NCI-H460 (cell line): Measurements from ENCODE around the gene GABRB2. TPM values are rescaled to one million over a fixed set of nuclear protein-coding genes. Genes with fewer than 3 reads are reported as not detected.
A peak's percentile ranks its signal among the peaks of the same experiment; 100 is the strongest.
"Not testable (repeated sequence)": the region's sequence is repeated elsewhere in the genome, so short reads cannot be mapped to it uniquely, and the experiment has no call there.

Experiments used
- DNase-seq: peaks from one replicate; pipeline ENCODE4 v3.0.0-alpha.2; 2016; ENCODE audit warnings: low read depth; ENCODE audit errors: extremely low read depth
- polyA plus RNA-seq: library from polyadenylated mRNA; depleted of rRNA; stranded (reverse); fragments of >200 nt; gene quantifications from 2 replicates; pipeline ENCODE4 v1.2.3, GENCODE V29; 2014; cell fraction: nucleus; rRNA removed
- total RNA-seq: library from RNA; depleted of rRNA; stranded (reverse); fragments of >200 nt; shearing (Covaris generic); gene quantifications from 2 replicates; pipeline ENCODE4 v1.2.3, GENCODE V29; 2014; rRNA removed

Gene GABRB2
- not detected in 2 replicates for total RNA-seq
- polyA plus RNA-seq: not detected in 2 replicates

- DNase-seq: peak; percentile 15
Observed at GRCh38 chr5:161546470-161547301, at the start of gene GABRB2. Gene GABRB2, minus strand, starts transcription at chr5:161546725. Its CDS starts 82 bp downstream, at chr5:161546643.

GRCh38 chr5:161585798-161586197, 39.3 kb upstream of the GABRB2 start:
- no peak for DNase-seq

GRCh38 chr5:161580621-161581020, 34.1 kb upstream of the GABRB2 start:
- DNase-seq: no peak

GRCh38 chr5:161572914-161573313, 26.4 kb upstream of the GABRB2 start:
- DNase-seq: no peak

GRCh38 chr5:161566081-161566480, 19.6 kb upstream of the GABRB2 start:
- DNase-seq: no peak

- no peak for DNase-seq
Observed at GRCh38 chr5:161562446-161562845, 15.9 kb upstream of the GABRB2 start.

GRCh38 chr5:161549106-161549505, 2.6 kb upstream of the GABRB2 start:
- no peak for DNase-seq

GRCh38 chr5:161548487-161549094, 2.1 kb upstream of the GABRB2 start:
- DNase-seq: no peak

GRCh38 chr5:161547738-161548486, 1.4 kb upstream of the GABRB2 start:
- DNase-seq: no peak

GRCh38 chr5:161547406-161547737, 847 bp upstream of the GABRB2 start:
- no peak for DNase-seq

- no peak for DNase-seq
Observed at GRCh38 chr5:161546095-161546469, 443 bp downstream of the GABRB2 start.

- DNase-seq: no peak
Observed at GRCh38 chr5:161545344-161546094, 1.0 kb downstream of the GABRB2 start.

GRCh38 chr5:161544350-161544765, 2.2 kb downstream of the GABRB2 start:
- peak; percentile 36 for DNase-seq

GRCh38 chr5:161539016-161539415, 7.5 kb downstream of the GABRB2 start:
- no peak for DNase-seq

GRCh38 chr5:161535762-161536161, 10.8 kb downstream of the GABRB2 start:
- DNase-seq: no peak

- DNase-seq: no peak
Observed at GRCh38 chr5:161530700-161531099, 15.8 kb downstream of the GABRB2 start.

GRCh38 chr5:161513942-161514341, 32.6 kb downstream of the GABRB2 start:
- no peak for DNase-seq

- no peak for DNase-seq
Observed at GRCh38 chr5:161507591-161507990, 38.9 kb downstream of the GABRB2 start.

GRCh38 chr5:161505160-161505559, 41.4 kb downstream of the GABRB2 start:
- DNase-seq: not testable (repeated sequence)

- DNase-seq: no peak
Observed at GRCh38 chr5:161498531-161498930, 48.0 kb downstream of the GABRB2 start.

GRCh38 chr5:161483721-161484120, 62.8 kb downstream of the GABRB2 start:
- DNase-seq: no peak
